ENCODE results near the gene ARL5A. TPM values are rescaled to one million over a fixed set of nuclear protein-coding genes. Genes with fewer than 3 reads are reported as not detected.

Gene ARL5A
- total RNA-seq, 2 experiments from 2014 or later = 78.7 to 79.9 TPM

DNA sequence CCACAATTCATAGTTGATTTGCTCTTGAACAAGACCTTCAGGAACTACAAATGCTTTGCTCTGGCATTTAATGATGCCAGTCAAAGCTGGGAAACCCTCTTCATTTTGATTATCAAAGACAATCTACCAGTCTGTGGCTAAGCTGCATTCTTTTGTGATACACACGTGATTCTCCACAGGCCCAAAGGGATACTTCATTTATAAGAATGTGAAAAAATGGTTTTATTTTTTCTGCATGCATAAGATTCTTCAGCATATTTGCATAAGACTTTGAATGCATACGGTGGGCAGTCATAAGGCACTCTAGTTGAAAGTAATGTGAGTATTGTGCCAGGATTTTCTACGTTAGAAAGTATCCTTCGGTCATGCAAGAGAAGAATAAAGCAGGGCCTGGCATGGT is 33.0 kb upstream of the ARL5A start:
- intact Hi-C loops (cut with micrococcal nuclease) = no loop called here
- TF ChIP-seq, protein P1, sequence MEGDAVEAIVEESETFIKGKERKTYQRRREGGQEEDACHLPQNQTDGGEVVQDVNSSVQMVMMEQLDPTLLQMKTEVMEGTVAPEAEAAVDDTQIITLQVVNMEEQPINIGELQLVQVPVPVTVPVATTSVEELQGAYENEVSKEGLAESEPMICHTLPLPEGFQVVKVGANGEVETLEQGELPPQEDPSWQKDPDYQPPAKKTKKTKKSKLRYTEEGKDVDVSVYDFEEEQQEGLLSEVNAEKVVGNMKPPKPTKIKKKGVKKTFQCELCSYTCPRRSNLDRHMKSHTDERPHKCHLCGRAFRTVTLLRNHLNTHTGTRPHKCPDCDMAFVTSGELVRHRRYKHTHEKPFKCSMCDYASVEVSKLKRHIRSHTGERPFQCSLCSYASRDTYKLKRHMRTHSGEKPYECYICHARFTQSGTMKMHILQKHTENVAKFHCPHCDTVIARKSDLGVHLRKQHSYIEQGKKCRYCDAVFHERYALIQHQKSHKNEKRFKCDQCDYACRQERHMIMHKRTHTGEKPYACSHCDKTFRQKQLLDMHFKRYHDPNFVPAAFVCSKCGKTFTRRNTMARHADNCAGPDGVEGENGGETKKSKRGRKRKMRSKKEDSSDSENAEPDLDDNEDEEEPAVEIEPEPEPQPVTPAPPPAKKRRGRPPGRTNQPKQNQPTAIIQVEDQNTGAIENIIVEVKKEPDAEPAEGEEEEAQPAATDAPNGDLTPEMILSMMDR (IDR thresholded peaks at IDR 0.05) = no peak
- H3K4me1 Mint-ChIP-seq (ENCODE audit: low read depth) = no peaks in the 10 kb centered on the region
- no peaks in the 10 kb centered on the region for H3K36me3 Mint-ChIP-seq (ENCODE audit: low read depth)
- no peaks in the 10 kb centered on the region for H3K9me3 Mint-ChIP-seq
- ChIA-PET CTCF (no interaction called here), POLR2A (no interaction called here)
- H3K27ac Mint-ChIP-seq = no peak overlapping the region
- ATAC-seq (no peak), DNase-seq (no peak)
- peaks cover 2% of the 10 kb centered on the region for H3K27me3 Mint-ChIP-seq
- H3K4me3 Mint-ChIP-seq = no peak overlapping the region

GRCh38 chr2:151860613-151861146 is 32.5 kb upstream of the ARL5A start:
- intact Hi-C loops (cut with micrococcal nuclease) = no loop called here
- Mint-ChIP-seq H3K4me1 (ENCODE audit: low read depth) (no peaks in the 10 kb centered on the region), H3K4me3 (no peak overlapping the region), H3K27ac (no peak overlapping the region), H3K9me3 (no peaks in the 10 kb centered on the region), H3K27me3 (peaks cover 2% of the 10 kb centered on the region), H3K36me3 (ENCODE audit: low read depth) (no peaks in the 10 kb centered on the region)
- DNase-seq (no peak), ATAC-seq (no peak)
- POLR2A ChIA-PET = no interaction called here
- TF ChIP-seq, protein P1 (IDR thresholded peaks at IDR 0.05) = no peak
- CTCF ChIA-PET = no interaction called here

DNA sequence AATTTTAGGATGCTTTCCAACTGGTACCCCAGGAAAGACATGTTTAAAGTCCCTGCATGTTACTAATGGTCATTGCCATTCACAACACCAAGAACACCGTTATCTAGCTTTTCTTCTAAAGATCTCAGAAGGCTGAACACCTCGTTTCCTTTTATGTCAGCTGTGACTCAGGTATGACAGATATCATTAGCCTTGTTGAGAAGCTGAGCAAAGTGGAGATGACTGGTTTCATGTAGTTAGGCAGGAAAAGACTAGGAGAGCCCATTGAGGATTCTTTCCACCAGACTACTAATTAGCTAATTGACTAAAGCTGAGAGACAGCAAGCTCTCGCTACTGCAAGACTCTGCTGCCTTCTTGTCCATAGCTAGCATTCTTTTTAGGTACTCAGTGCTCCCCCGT is 32.0 kb upstream of the ARL5A start:
- TF ChIP-seq, protein P1 (IDR thresholded peaks at IDR 0.05) = no peak
- H3K9me3 Mint-ChIP-seq = no peaks in the 10 kb centered on the region
- intact Hi-C loops (cut with micrococcal nuclease) = no loop called here
- no peaks in the 10 kb centered on the region for H3K4me1 Mint-ChIP-seq (ENCODE audit: low read depth)
- ATAC-seq (no peak), DNase-seq (no peak)
- no peak overlapping the region for H3K4me3 Mint-ChIP-seq
- peaks cover 2% of the 10 kb centered on the region for H3K27me3 Mint-ChIP-seq
- ChIA-PET POLR2A (no interaction called here), CTCF (no interaction called here)
- no peak overlapping the region for H3K27ac Mint-ChIP-seq
- no peaks in the 10 kb centered on the region for H3K36me3 Mint-ChIP-seq (ENCODE audit: low read depth)

DNA sequence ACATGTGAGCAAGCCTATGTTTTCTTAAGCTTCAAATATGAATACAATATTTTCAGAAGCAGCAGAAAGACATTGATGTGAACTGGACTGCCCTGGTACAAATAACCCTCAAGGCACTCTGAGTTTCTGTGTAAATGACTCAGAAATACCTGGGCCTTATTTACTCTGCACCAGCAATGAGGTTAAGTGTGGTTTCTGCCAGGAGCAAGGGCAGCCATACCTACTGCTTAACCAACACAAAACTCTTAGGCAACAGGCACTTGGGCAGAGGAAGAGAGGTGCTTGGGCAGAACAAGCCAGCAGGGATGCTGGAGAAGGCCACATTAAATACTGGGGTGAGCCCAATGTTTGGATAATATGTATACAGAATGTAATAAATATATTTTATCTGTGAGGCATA is 29.4 kb upstream of the ARL5A start:
- Mint-ChIP-seq H3K4me3 (no peak overlapping the region), H3K27ac (no peak overlapping the region), H3K27me3 (no peaks in the 10 kb centered on the region), H3K9me3 (no peaks in the 10 kb centered on the region), H3K36me3 (ENCODE audit: low read depth) (no peaks in the 10 kb centered on the region), H3K4me1 (ENCODE audit: low read depth) (no peaks in the 10 kb centered on the region)
- ChIA-PET POLR2A (no interaction called here), CTCF (no interaction called here)
- intact Hi-C loops (cut with micrococcal nuclease) = no loop called here
- ATAC-seq (no peak), DNase-seq (no peak)
- TF ChIP-seq, protein P1 (IDR thresholded peaks at IDR 0.05) = no peak

- H3K36me3 Mint-ChIP-seq (ENCODE audit: low read depth) = no peaks in the 10 kb centered on the region
- CTCF ChIA-PET = no interaction called here
- intact Hi-C loops (cut with micrococcal nuclease) = no loop called here
Measured at GRCh38 chr2:151855111-151855510, 26.9 kb upstream of the ARL5A start.

More at GRCh38 chr2:151855111-151855510, 26.9 kb upstream of the ARL5A start:
- no peaks in the 10 kb centered on the region for H3K4me1 Mint-ChIP-seq (ENCODE audit: low read depth)
- TF ChIP-seq, protein P1 (IDR thresholded peaks at IDR 0.05) = no peak
- H3K9me3 Mint-ChIP-seq = no peaks in the 10 kb centered on the region
- POLR2A ChIA-PET = no interaction called here
- DNase-seq = no peak
- no peak overlapping the region for H3K27ac Mint-ChIP-seq
- no peak for ATAC-seq
- no peak overlapping the region for H3K4me3 Mint-ChIP-seq
- H3K27me3 Mint-ChIP-seq = no peaks in the 10 kb centered on the region
